Measurements from ENCODE around the gene VOPP1. TPM values are rescaled to one million over a fixed set of nuclear protein-coding genes. Genes with fewer than 3 reads are reported as not detected.

Gene VOPP1
- total and polyA plus RNA-seq, 2 of the 13 experiments (the other 11 are each of a cell fraction or from before 2014, with no cell fraction given) = 21.8 to 55.3 TPM

DNA sequence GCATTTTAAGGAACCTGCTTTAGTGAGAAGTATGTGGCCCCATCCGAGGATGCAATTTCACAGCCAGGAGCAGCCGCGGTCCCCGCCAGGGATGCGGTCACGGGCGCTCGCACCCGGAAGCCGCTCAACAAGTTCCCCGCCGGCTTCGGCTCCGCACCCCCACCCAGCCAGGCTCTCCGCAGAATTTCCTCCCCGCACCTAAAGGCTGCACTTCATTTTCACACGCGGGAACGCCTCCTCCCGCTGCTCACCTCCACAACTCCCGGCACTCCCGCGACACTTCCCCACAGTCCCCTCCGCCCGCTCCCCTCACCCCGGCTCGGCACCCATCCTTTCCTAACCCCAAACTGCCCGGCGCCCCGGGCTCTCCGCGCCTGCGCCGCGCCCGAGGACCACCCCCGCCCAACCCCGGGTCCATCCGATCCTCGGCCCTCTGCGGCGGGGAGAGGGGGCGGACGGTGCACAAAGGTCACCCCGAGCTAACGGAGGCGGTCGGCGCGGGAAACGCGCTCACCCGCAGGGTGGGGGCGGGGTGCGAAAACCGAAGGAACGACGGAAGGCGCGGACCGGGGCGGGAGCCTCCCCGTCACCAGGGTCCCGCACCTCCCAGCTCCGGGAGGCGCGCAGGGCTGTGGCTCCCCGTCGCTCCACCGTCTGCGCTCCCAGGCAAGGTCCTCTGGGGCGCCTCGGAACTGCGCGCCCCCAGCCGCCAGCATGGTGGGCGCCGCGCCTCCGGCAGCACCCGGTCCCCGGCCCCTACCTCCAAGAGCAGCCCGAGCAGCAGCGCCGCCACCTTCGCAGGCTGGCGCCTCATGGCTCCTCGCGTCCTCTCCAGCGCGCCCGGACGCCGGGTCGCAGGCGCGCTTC is 558 bp downstream of the VOPP1 start (continued):
- TF ChIP-seq ZBTB1 (CRISPR knock-in tag; IDR thresholded peaks at IDR 0.05; ENCODE audit: borderline replicate concordance) = no peak
- peak; percentile 63 for TF ChIP-seq ZNF563 (CRISPR knock-in tag; IDR thresholded peaks at IDR 0.05)
- no peak for TF ChIP-seq SP2 (CRISPR knock-in tag; IDR thresholded peaks at IDR 0.05)
- no peak for TF ChIP-seq ZNF549 (CRISPR knock-in tag; IDR thresholded peaks at IDR 0.05)
- 0 out of 2 replicates have a peak, but pooled peaks have one; percentile 22 for TF ChIP-seq THAP11 (CRISPR knock-in tag; IDR thresholded peaks at IDR 0.05)
- no peak for TF ChIP-seq KAT2B (IDR thresholded peaks at IDR 0.05; ENCODE audit: borderline replicate concordance, low read depth, low read length)
- TF ChIP-seq MTA3 (CRISPR knock-in tag; IDR thresholded peaks at IDR 0.05) = no peak
- TF ChIP-seq, protein P1, sequence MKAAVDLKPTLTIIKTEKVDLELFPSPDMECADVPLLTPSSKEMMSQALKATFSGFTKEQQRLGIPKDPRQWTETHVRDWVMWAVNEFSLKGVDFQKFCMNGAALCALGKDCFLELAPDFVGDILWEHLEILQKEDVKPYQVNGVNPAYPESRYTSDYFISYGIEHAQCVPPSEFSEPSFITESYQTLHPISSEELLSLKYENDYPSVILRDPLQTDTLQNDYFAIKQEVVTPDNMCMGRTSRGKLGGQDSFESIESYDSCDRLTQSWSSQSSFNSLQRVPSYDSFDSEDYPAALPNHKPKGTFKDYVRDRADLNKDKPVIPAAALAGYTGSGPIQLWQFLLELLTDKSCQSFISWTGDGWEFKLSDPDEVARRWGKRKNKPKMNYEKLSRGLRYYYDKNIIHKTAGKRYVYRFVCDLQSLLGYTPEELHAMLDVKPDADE (CRISPR knock-in tag; IDR thresholded peaks at IDR 0.05) = peak; percentile 37; the same call in 1 of the 2 replicates
- TF ChIP-seq SKIL (CRISPR knock-in tag; IDR thresholded peaks at IDR 0.05; ENCODE audit: borderline replicate concordance) = peak; percentile 47; the same call in 1 of the 2 replicates
- TF ChIP-seq, protein P2, sequence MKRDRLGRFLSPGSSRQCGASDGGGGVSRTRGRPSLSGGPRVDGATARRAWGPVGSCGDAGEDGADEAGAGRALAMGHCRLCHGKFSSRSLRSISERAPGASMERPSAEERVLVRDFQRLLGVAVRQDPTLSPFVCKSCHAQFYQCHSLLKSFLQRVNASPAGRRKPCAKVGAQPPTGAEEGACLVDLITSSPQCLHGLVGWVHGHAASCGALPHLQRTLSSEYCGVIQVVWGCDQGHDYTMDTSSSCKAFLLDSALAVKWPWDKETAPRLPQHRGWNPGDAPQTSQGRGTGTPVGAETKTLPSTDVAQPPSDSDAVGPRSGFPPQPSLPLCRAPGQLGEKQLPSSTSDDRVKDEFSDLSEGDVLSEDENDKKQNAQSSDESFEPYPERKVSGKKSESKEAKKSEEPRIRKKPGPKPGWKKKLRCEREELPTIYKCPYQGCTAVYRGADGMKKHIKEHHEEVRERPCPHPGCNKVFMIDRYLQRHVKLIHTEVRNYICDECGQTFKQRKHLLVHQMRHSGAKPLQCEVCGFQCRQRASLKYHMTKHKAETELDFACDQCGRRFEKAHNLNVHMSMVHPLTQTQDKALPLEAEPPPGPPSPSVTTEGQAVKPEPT (CRISPR knock-in tag; IDR thresholded peaks at IDR 0.05; ENCODE audit: low read depth) = no peak
- TF ChIP-seq ZNF407 (CRISPR knock-in tag; IDR thresholded peaks at IDR 0.05; ENCODE audit: not compliant biosample characterization) = no peak
- no peak for TF ChIP-seq ZBTB46 (CRISPR knock-in tag; IDR thresholded peaks at IDR 0.05; ENCODE audit: borderline replicate concordance)

Data from HepG2 (cell line).